ENCODE results near the gene EME1.

- no peak for TF ChIP-seq GATA2 (IDR thresholded peaks at IDR 0.05; ENCODE audit: low read depth, low read length)
- no peak for TF ChIP-seq GATA3 (IDR thresholded peaks at IDR 0.05; ENCODE audit: low read depth, low read length)
Measured at GRCh38 chr17:50332196-50332595, 40.8 kb upstream of the EME1 start.
